Small intestine (tissue), 7 donors: ENCODE results near the gene EMD. TPM values are rescaled to one million over a fixed set of nuclear protein-coding genes. Genes with fewer than 3 reads are reported as not detected.
"Not testable (repeated sequence)": the region's sequence is repeated elsewhere in the genome, so short reads cannot be mapped to it uniquely, and the experiment has no call there.

Source experiments
- DNase-seq, 2 donors: peaks; one replicate each; pipeline versions ENCODE4 v3.0.0 to v3.0.0-alpha.2; 2013
- FAIRE-seq: peaks from 2 replicates; lab custom pipeline; 2012; peaks lifted over from hg19 to GRCh38; lab: Jason Lieb, UNC
- H3K27ac ChIP-seq, 3 donors: one replicate each; pipeline ENCODE4 v1.5.1; 2013; ENCODE audit warnings: low read length in 2 of 3, mild to moderate bottlenecking in 2 of 3, control low read depth in 1 of 3, inconsistent platforms in 1 of 3, low read depth in 1 of 3, moderate library complexity in 1 of 3
- H3K27me3 ChIP-seq, 3 donors: one replicate each; pipeline ENCODE4 v1.6.1; 2013; ENCODE audit warnings: low read length in 3 of 3, inconsistent platforms in 1 of 3; ENCODE audit not compliant: control insufficient read depth in 3 of 3, insufficient read depth in 3 of 3
- H3K36me3 ChIP-seq, 3 donors: one replicate each; pipeline ENCODE4 v1.6.1; 2013; ENCODE audit warnings: low read length in 3 of 3, inconsistent platforms in 1 of 3, low read depth in 1 of 3, mild to moderate bottlenecking in 1 of 3, moderate library complexity in 1 of 3; ENCODE audit not compliant: control insufficient read depth in 3 of 3, insufficient read depth in 2 of 3
- H3K4me1 ChIP-seq, 3 donors: one replicate each; pipeline ENCODE4 v1.6.1; 2013; ENCODE audit warnings: low read length in 2 of 3, inconsistent platforms in 1 of 3, low read depth in 1 of 3, mild to moderate bottlenecking in 1 of 3, moderate library complexity in 1 of 3; ENCODE audit not compliant: control insufficient read depth in 3 of 3, insufficient read depth in 2 of 3
- H3K4me3 ChIP-seq, 3 donors: one replicate each; pipeline ENCODE4 v1.5.1; 2013; ENCODE audit warnings: low read length in 3 of 3, control low read depth in 1 of 3, inconsistent platforms in 1 of 3, low read depth in 1 of 3, mild to moderate bottlenecking in 1 of 3, moderate library complexity in 1 of 3
- H3K9me3 ChIP-seq, 2 donors: one replicate each; pipeline ENCODE4 v1.6.1; 2013; ENCODE audit warnings: low read depth in 1 of 2, low read length in 1 of 2; ENCODE audit not compliant: control insufficient read depth in 2 of 2, insufficient read depth in 1 of 2
- WGBS, 3 donors: extraction: QIAGEN DNeasy Blood & Tissue Kit; methylation state at CpG; one replicate each; pipeline ENCODE4 v1.1.7; 2013; 5-methylcytosine and 5-hydroxymethylcytosine counted together
- polyA plus RNA-seq, 4 donors: library from polyadenylated mRNA; stranded (reverse) in 3 of 4; unstranded in 1 of 4; fragments of 200-250 nt in 3 of 4; fragments of 120-200 nt in 1 of 4; gene quantifications; one replicate each; pipeline versions ENCODE4 v1.2.1 to v1.2.3, GENCODE V29; 2013
- donor health status: healthy with polysubstance abuse.
- donor health status: control.
- donor health status: control.
- donor health status: Bipolar disorder and iron deficiency.
- donor health status: healthy.

Gene EMD
- polyA plus RNA-seq, 4 donors = 37.6 to 82.3 (median 55.6) TPM

DNA sequence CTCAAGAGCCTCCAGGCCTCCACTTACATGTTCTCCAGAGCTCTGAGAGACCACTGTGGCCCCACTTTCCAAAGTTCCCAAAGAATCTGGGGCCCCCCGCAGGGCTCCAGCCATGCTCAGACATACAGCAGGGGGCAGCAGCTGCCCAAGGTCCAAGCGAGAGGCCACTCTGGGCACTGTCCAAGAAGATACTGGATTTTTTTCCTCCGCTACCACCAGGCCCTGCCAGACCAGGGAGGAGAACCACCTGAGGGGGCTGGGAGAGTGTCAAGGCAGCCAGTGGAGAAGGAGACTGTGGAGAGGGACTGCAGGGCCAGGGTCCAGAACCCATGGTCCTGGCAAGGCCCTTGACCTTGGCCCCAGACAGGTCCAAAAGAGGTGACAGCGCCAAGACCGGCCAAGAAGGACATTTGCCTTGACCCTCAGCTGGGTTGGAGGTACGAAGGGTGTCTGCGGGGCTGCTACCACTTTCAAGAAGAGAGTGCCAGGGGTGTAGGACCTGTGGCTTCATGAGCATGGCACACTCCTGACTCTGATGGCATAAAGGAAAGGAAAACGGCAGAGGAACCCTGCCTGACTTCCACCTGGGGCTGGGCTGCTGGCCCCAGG is 5.3 kb downstream of the EMD start:
- 63 to 71% (median 63%) methylated on average over 6 to 8 of the region's 8 CpGs for WGBS, 3 donors

GRCh38 chrX:154388094-154388493 is 9.0 kb downstream of the EMD start:
- not testable (repeated sequence) for H3K36me3 ChIP-seq, H3K4me3 ChIP-seq, DNase-seq, FAIRE-seq, H3K27me3 ChIP-seq, H3K4me1 ChIP-seq, H3K27ac ChIP-seq, H3K9me3 ChIP-seq
- WGBS, 3 donors = no CpG with 5 or more reads among the region's 20 CpGs

More for the DNA sequence above, 5.3 kb downstream of the EMD start:
- FAIRE-seq = no peak
- Histone ChIP-seq H3K36me3 (peaks cover 0 to 19% (median 0%) of the 10 kb centered on the region in 3 donors), H3K4me3 (no peak overlapping the region), H3K4me1 (no peaks in the 10 kb centered on the region), H3K27me3 (no peaks in the 10 kb centered on the region), H3K27ac (no peak overlapping the region), H3K9me3 (no peaks in the 10 kb centered on the region)
- no peak for DNase-seq

DNA sequence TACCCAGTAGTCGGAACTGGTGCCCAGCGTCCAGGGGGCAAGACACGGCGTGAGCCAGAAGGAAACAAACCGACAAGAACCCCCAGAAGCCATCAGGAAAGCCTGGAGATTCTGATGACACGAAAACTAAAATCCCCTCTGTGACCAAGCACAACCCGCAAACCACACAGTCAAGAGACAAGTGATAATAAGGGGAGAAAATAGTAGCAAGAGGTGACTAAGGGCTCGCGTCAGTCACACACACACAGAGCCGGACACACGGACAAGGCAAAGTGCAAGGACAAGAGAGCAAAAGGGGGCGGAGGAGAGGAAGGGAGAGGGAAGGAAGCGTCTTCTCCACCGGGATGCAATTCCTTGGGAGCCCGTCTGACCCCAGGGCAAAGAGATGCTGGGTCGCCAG is 9.6 kb downstream of the EMD start:
- not testable (repeated sequence) for H3K4me1 ChIP-seq, H3K27ac ChIP-seq, H3K27me3 ChIP-seq, H3K36me3 ChIP-seq, H3K4me3 ChIP-seq, DNase-seq, FAIRE-seq, H3K9me3 ChIP-seq
- WGBS, 3 donors = no CpG with 5 or more reads among the region's 16 CpGs

GRCh38 chrX:154389812-154390747 is 11.0 kb downstream of the EMD start:
- H3K4me1 ChIP-seq, H3K36me3 ChIP-seq, H3K9me3 ChIP-seq, FAIRE-seq, H3K4me3 ChIP-seq, DNase-seq, H3K27me3 ChIP-seq: not testable (repeated sequence)
- WGBS, 3 donors = 1 to 33% methylated on average over 13 to 41 of the region's 121 CpGs; no CpG with 5 or more reads in 1 of the 3 donors
- H3K27ac ChIP-seq = peak overlapping the region in 1 of 3 donors; percentile 58

GRCh38 chrX:154396363-154396762 is 17.3 kb downstream of the EMD start:
- H3K27me3 ChIP-seq, FAIRE-seq, H3K9me3 ChIP-seq, H3K4me1 ChIP-seq, DNase-seq: not testable (repeated sequence)
- Histone ChIP-seq H3K36me3 (peaks cover 0 to 24% (median 3%) of the 10 kb centered on the region in 3 donors), H3K4me3 (peak overlapping the region in 1 of 3 donors; percentile 96), H3K27ac (peak overlapping the region in 1 of 3 donors; percentile 99)
- WGBS, 3 donors = 71 to 82% (median 80%) methylated on average over 15 to 17 of the region's 17 CpGs

- no peak for FAIRE-seq
- 3 to 48% (median 13%) methylated on average over 39 to 53 of the region's 53 CpGs for WGBS, 3 donors
These were observed 18.1 kb downstream of the EMD start for GRCh38 chrX:154396973-154397887.

DNA sequence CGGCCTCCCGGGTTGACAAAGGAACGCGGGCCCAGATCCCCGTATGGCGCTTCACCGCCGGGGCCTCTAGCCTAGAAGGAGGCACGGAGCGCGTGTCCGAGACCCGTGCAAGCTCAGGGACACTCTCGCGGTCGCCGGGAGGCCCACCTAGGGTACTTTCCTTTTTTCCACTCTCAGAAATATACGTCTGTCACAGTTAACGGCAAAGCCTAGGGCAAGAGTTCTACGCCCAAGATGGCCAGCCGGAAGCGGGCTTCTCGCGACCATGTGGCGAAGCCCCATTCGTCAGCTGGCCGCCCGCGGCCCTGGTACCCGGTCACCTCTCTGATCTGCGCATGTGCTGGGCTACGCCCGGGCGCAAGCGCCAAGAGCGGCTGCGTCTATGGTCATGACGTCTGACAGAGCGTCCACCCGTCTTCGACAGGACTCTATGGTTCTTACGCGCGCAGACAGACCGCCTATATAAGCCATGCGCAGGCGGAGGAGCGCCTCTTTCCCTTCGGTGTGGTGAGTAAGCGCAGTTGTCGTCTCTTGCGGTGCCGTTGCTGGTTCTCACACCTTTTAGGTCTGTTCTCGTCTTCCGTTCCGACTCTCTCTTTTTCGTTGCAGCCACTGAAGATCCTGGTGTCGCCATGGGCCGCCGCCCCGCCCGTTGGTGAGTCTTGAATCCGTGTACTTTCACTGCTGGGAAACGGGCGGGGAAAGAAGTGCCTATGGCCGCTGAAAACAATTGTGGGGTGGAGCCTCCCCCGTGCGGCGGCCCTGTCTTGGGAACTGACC is 19.0 kb downstream of the EMD start, which contains the start of gene RPL10:
TSS of gene RPL10 (plus strand) at position 490 of the 780 bp plus-strand sequence. CDS start at position 633, 143 bp downstream.
- peak within 1 kb of the TSS; percentile 94 to 100 (median 99) for H3K27ac ChIP-seq
- H3K27me3 ChIP-seq = no peaks in the 10 kb centered on the region
- H3K9me3 ChIP-seq = no peaks in the 10 kb centered on the region
- FAIRE-seq (no peak), DNase-seq (peak; percentile 94 to 95)
- H3K36me3 ChIP-seq = peaks cover 0 to 33% (median 3%) of the 10 kb centered on the region in 3 donors
- H3K4me1 ChIP-seq = peaks cover 0 to 5% (median 0%) of the 10 kb centered on the region in 3 donors
- peak within 1 kb of the TSS; percentile 61 to 96 (median 78) for H3K4me3 ChIP-seq
- 1 to 47% (median 14%) methylated on average over 52 to 69 of the region's 69 CpGs for WGBS, 3 donors

More at GRCh38 chrX:154396973-154397887, 18.1 kb downstream of the EMD start:
- no peaks in the 10 kb centered on the region for H3K27me3 ChIP-seq
- H3K36me3 ChIP-seq = peaks cover 0 to 27% (median 3%) of the 10 kb centered on the region in 3 donors
- peak overlapping the region; percentile 94 to 100 (median 99) for H3K27ac ChIP-seq
- peaks cover 0 to 5% (median 0%) of the 10 kb centered on the region in 3 donors for H3K4me1 ChIP-seq
- DNase-seq = peak; percentile 71 to 86
- no peaks in the 10 kb centered on the region for H3K9me3 ChIP-seq
- peak overlapping the region; percentile 29 to 96 (median 60) for H3K4me3 ChIP-seq
